Measurements from ENCODE around the gene AFAP1L2. TPM values are rescaled to one million over a fixed set of nuclear protein-coding genes. Genes with fewer than 3 reads are reported as not detected.

Gene AFAP1L2
- total RNA-seq, 2 experiments from 2014 or later, result 2.3 to 8.6 TPM

GRCh38 chr10:114356751-114357514 lies 47.4 kb downstream of the AFAP1L2 start:
- H3K9me2 ChIP-seq (ENCODE audit: insufficient read depth, low read length), result no peaks in the 10 kb centered on the region
- no peak overlapping the region for H3K4me3 ChIP-seq (ENCODE audit: low read depth, low read length, poor library complexity, severe bottlenecking)
- H3K79me2 ChIP-seq (ENCODE audit: insufficient read depth, low read depth, low read length), result no peaks in the 10 kb centered on the region
- no peaks in the 10 kb centered on the region for H4K20me1 ChIP-seq (ENCODE audit: insufficient read depth, low read length)
- intact Hi-C loops (cut with micrococcal nuclease; ENCODE audit: unreplicated experiment), result no loop called here
- no peak overlapping the region for H3K4me2 ChIP-seq (ENCODE audit: low read length)
- no peaks in the 10 kb centered on the region for H3K9me3 ChIP-seq (ENCODE audit: low read length)
- TF ChIP-seq CTCF (conservative IDR thresholded peaks at IDR 0.05; ENCODE audit: low read length) (no peak), EZH2phosphoT487 (IDR thresholded peaks at IDR 0.05; ENCODE audit: borderline replicate concordance, low read depth, low read length) (no peak)
- ChIA-PET CTCF (ENCODE audit: unreplicated experiment) (no interaction called here), POLR2A (no interaction called here)
- H3K36me3 ChIP-seq (ENCODE audit: insufficient read depth, low read length), result no peaks in the 10 kb centered on the region
- H2AFZ ChIP-seq (ENCODE audit: low read length), result no peak overlapping the region
- no peak for DNase-seq (ENCODE audit: low spot score)
- no TSS peak for BruUV-seq (replicated peaks)
- H3K4me1 ChIP-seq (ENCODE audit: insufficient read depth, low read length, poor library complexity, severe bottlenecking), result no peaks in the 10 kb centered on the region
- no peak overlapping the region for H3K27ac ChIP-seq (ENCODE audit: low read depth, low read length, poor library complexity, severe bottlenecking)

- ChIA-PET CTCF (ENCODE audit: unreplicated experiment) (no interaction called here), POLR2A (no interaction called here)
- no peaks in the 10 kb centered on the region for H3K9me2 ChIP-seq (ENCODE audit: insufficient read depth, low read length)
- no peaks in the 10 kb centered on the region for H4K20me1 ChIP-seq (ENCODE audit: insufficient read depth, low read length)
- DNase-seq (ENCODE audit: low spot score), result no peak
- no peaks in the 10 kb centered on the region for H3K36me3 ChIP-seq (ENCODE audit: insufficient read depth, low read length)
- intact Hi-C loops (cut with micrococcal nuclease; ENCODE audit: unreplicated experiment), result no loop called here
- no peak overlapping the region for H2AFZ ChIP-seq (ENCODE audit: low read length)
- H3K4me1 ChIP-seq (ENCODE audit: insufficient read depth, low read length, poor library complexity, severe bottlenecking), result no peaks in the 10 kb centered on the region
- no TSS peak for BruUV-seq (replicated peaks)
- H3K27ac ChIP-seq (ENCODE audit: low read depth, low read length, poor library complexity, severe bottlenecking), result no peak overlapping the region
- no peak overlapping the region for H3K4me2 ChIP-seq (ENCODE audit: low read length)
- no peak overlapping the region for H3K4me3 ChIP-seq (ENCODE audit: low read depth, low read length, poor library complexity, severe bottlenecking)
- TF ChIP-seq EZH2phosphoT487 (IDR thresholded peaks at IDR 0.05; ENCODE audit: borderline replicate concordance, low read depth, low read length), result no peak
- TF ChIP-seq CTCF (conservative IDR thresholded peaks at IDR 0.05; ENCODE audit: low read length), result no peak
- H3K9me3 ChIP-seq (ENCODE audit: low read length), result no peaks in the 10 kb centered on the region
- no peaks in the 10 kb centered on the region for H3K79me2 ChIP-seq (ENCODE audit: insufficient read depth, low read depth, low read length)
Measured at GRCh38 chr10:114356126-114356525, 48.2 kb downstream of the AFAP1L2 start.

GRCh38 chr10:114353383-114353782 lies 50.9 kb downstream of the AFAP1L2 start:
- Histone ChIP-seq H3K4me2 (ENCODE audit: low read length) (no peak overlapping the region), H3K36me3 (ENCODE audit: insufficient read depth, low read length) (no peaks in the 10 kb centered on the region), H3K4me3 (ENCODE audit: low read depth, low read length, poor library complexity, severe bottlenecking) (no peak overlapping the region), H4K20me1 (ENCODE audit: insufficient read depth, low read length) (no peaks in the 10 kb centered on the region), H3K9me2 (ENCODE audit: insufficient read depth, low read length) (no peaks in the 10 kb centered on the region), H3K27ac (ENCODE audit: low read depth, low read length, poor library complexity, severe bottlenecking) (no peak overlapping the region), H3K4me1 (ENCODE audit: insufficient read depth, low read length, poor library complexity, severe bottlenecking) (no peaks in the 10 kb centered on the region), H3K79me2 (ENCODE audit: insufficient read depth, low read depth, low read length) (no peaks in the 10 kb centered on the region), H2AFZ (ENCODE audit: low read length) (peak overlapping the region; percentile 39), H3K9me3 (ENCODE audit: low read length) (no peaks in the 10 kb centered on the region)
- intact Hi-C loops (cut with micrococcal nuclease; ENCODE audit: unreplicated experiment), result no loop called here
- no TSS peak for BruUV-seq (replicated peaks)
- POLR2A ChIA-PET, result no interaction called here
- TF ChIP-seq EZH2phosphoT487 (IDR thresholded peaks at IDR 0.05; ENCODE audit: borderline replicate concordance, low read depth, low read length), result no peak
- no peak for TF ChIP-seq CTCF (conservative IDR thresholded peaks at IDR 0.05; ENCODE audit: low read length)
- no peak for DNase-seq (ENCODE audit: low spot score)
- CTCF ChIA-PET (ENCODE audit: unreplicated experiment), result no interaction called here
